Natural killer cell (primary cell): ENCODE results near the gene CERT1. TPM values are rescaled to one million over a fixed set of nuclear protein-coding genes. Genes with fewer than 3 reads are reported as not detected.

Experiments
- ATAC-seq, 3 donors: fragments of 150-1000 bp in 2 of 3; fragments of 200-7000 bp in 1 of 3; cut with Tn5 transposase; 1 replicate in 1 of 3; 2 replicates in 2 of 3; pipeline ENCODE4 v1.10.0; 2021; ENCODE audit warnings: mild to moderate bottlenecking in 2 of 3, moderate library complexity in 2 of 3
- DNase-seq, 2 donors: peaks; one replicate each; pipeline versions ENCODE4 v3.0.0 to v3.0.0-alpha.2; 2013 to 2021; ENCODE audit warnings: mixed read lengths in 1 of 2
- H3K27ac ChIP-seq: one replicate; pipeline ENCODE4 v1.5.1; 2013; ENCODE audit warnings: mild to moderate bottlenecking, low read length
- H3K27me3 ChIP-seq: one replicate; pipeline ENCODE4 v1.6.1; 2013; ENCODE audit warnings: low read length; ENCODE audit not compliant: control insufficient read depth, insufficient read depth
- H3K36me3 ChIP-seq: one replicate; pipeline ENCODE4 v1.6.1; 2013; ENCODE audit warnings: low read length; ENCODE audit not compliant: control insufficient read depth, insufficient read depth
- H3K4me1 ChIP-seq: one replicate; pipeline ENCODE4 v1.6.1; 2013; ENCODE audit warnings: low read length; ENCODE audit not compliant: control insufficient read depth, insufficient read depth
- H3K4me3 ChIP-seq: one replicate; pipeline ENCODE4 v1.5.1; 2013; ENCODE audit warnings: low read length
- H3K9me3 ChIP-seq: one replicate; pipeline ENCODE4 v1.6.1; 2013; ENCODE audit warnings: low read length; ENCODE audit not compliant: control insufficient read depth, insufficient read depth
- H3K27ac Mint-ChIP-seq, 2 donors: one replicate each; pipeline ENCODE4 v1.8.0; 2022; ENCODE audit warnings: mild to moderate bottlenecking in 2 of 2, mixed read lengths in 2 of 2, moderate library complexity in 1 of 2
- H3K27me3 Mint-ChIP-seq, 2 donors: one replicate each; pipeline ENCODE4 v1.8.0; 2022; ENCODE audit warnings: low read depth in 2 of 2, mixed read lengths in 2 of 2
- H3K36me3 Mint-ChIP-seq: one replicate; pipeline ENCODE4 v1.8.0; 2022; ENCODE audit warnings: mixed read lengths
- H3K4me1 Mint-ChIP-seq, 2 donors: one replicate each; pipeline ENCODE4 v1.8.0; 2022; ENCODE audit warnings: mixed read lengths in 2 of 2
- H3K4me3 Mint-ChIP-seq: one replicate; pipeline ENCODE4 v1.8.0; 2022; ENCODE audit warnings: mild to moderate bottlenecking, moderate library complexity, mixed read lengths
- H3K9me3 Mint-ChIP-seq, 2 donors: one replicate each; pipeline ENCODE4 v1.8.0; 2022; ENCODE audit warnings: mixed read lengths in 2 of 2
- WGBS: methylation state at CpG from one replicate; pipeline ENCODE4 v1.1.7; 2013; ENCODE audit warnings: missing lambda C conversion rate; ENCODE audit not compliant: insufficient coverage; 5-methylcytosine and 5-hydroxymethylcytosine counted together
- intact Hi-C: fragments of 100-400 bp; cut with micrococcal nuclease; formaldehyde crosslinking; loops from one replicate; pipeline ENCODE4 v1.14.2; 2022
- total RNA-seq, 4 donors: library from RNA; stranded (reverse); fragments of 120-200 nt in 1 of 4; gene quantifications; one replicate each; pipeline versions ENCODE4 v1.2.3 to v1.2.4, GENCODE V29; 2013 to 2022
- TF ChIP-seq, protein P1 (sequence below): fragments of 200-600 bp; IDR thresholded peaks from one replicate; pipeline ENCODE4 v1.8.0; 2022; ENCODE audit warnings: antibody characterized with exemption

CERT1 gene
- total RNA-seq, 3 donors from 2014 or later (not counting 1 experiment from before 2014, with no cell fraction given), result 50.1 to 51.4 (median 50.2) TPM

DNA sequence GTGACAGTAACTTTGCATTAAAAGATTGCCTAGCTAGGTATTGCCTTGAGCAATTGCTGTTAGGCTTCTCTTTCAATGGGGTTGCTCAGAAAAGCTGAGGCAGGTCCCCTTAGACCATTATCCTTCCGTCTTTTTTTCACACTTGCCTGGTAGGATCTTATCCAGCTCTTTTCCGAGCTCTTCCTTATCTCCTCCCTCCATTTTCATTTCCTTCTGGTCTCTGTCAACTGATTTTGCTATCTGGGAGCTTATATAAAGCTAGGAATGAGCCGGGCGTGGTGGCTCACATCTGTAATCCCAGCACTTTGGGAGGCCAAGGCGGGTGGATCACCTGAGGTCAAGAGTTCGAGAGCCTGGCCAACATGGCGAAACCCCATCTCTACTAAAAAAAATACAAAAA is 181.0 kb downstream of the CERT1 start:
- H3K27ac Mint-ChIP-seq, result no peak overlapping the region
- WGBS, result 90% methylated on average over 6 of the region's 7 CpGs
- intact Hi-C loops, result loop anchor here (10.0 kb wide), 1 partner anchor 1404 kb away; no protein-coding TSS in a partner anchor
- H3K9me3 Mint-ChIP-seq, result no peaks in the 10 kb centered on the region
- TF ChIP-seq, protein P1, sequence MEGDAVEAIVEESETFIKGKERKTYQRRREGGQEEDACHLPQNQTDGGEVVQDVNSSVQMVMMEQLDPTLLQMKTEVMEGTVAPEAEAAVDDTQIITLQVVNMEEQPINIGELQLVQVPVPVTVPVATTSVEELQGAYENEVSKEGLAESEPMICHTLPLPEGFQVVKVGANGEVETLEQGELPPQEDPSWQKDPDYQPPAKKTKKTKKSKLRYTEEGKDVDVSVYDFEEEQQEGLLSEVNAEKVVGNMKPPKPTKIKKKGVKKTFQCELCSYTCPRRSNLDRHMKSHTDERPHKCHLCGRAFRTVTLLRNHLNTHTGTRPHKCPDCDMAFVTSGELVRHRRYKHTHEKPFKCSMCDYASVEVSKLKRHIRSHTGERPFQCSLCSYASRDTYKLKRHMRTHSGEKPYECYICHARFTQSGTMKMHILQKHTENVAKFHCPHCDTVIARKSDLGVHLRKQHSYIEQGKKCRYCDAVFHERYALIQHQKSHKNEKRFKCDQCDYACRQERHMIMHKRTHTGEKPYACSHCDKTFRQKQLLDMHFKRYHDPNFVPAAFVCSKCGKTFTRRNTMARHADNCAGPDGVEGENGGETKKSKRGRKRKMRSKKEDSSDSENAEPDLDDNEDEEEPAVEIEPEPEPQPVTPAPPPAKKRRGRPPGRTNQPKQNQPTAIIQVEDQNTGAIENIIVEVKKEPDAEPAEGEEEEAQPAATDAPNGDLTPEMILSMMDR, result no peak
- H3K4me3 Mint-ChIP-seq, result no peak overlapping the region
- Histone ChIP-seq H3K27ac (no peak overlapping the region), H3K36me3 (no peaks in the 10 kb centered on the region), H3K4me1 (no peaks in the 10 kb centered on the region), H3K4me3 (no peak overlapping the region), H3K27me3 (no peaks in the 10 kb centered on the region), H3K9me3 (no peaks in the 10 kb centered on the region)
- ATAC-seq (no peak), DNase-seq (no peak)
- peaks cover 0 to 8% of the 10 kb centered on the region in 2 donors for H3K27me3 Mint-ChIP-seq
- no peaks in the 10 kb centered on the region for H3K4me1 Mint-ChIP-seq
- H3K36me3 Mint-ChIP-seq, result no peaks in the 10 kb centered on the region

Other genes starting within 250 kb of the CERT1 start
- gene HMGCR, start 174.4 kb downstream of the CERT1 start, total RNA-seq, result 10 to 100 TPM; 44.2 to 89.5 (median 62.6) TPM
- 10 to 100 TPM; 16.8 to 21.5 (median 21.4) TPM for gene POLK, start 262 bp upstream of the CERT1 start, total RNA-seq
- gene ANKDD1B, start 99.8 kb upstream of the CERT1 start, total RNA-seq, result under 1 TPM; 0.52 to 0.66 (median 0.55) TPM
- gene POC5, start 205.8 kb upstream of the CERT1 start, total RNA-seq, result 10 to 100 TPM; 12.4 to 16.6 (median 12.5) TPM